ENCODE results near the gene EXOSC5. TPM values are rescaled to one million over a fixed set of nuclear protein-coding genes. Genes with fewer than 3 reads are reported as not detected.
"Not testable (repeated sequence)": the region's sequence is repeated elsewhere in the genome, so short reads cannot be mapped to it uniquely, and the experiment has no call there.

EXOSC5 gene
- total and polyA plus RNA-seq, 7 donors = 6.6 to 32.7 (median 15.6) TPM

GRCh38 chr19:41352279-41352608 is 44.9 kb downstream of the EXOSC5 start:
- TF ChIP-seq CTCF (IDR thresholded peaks at IDR 0.05) (no peak), POLR2A (IDR thresholded peaks at IDR 0.05) (no peak), POLR2AphosphoS5 (IDR thresholded peaks at IDR 0.05) (no peak), EP300 (IDR thresholded peaks at IDR 0.05) (no peak)
- H3K4me3 ChIP-seq = peak overlapping the region; percentile 74 to 85 (median 77)
- no peak for DNase-seq
- no peaks in the 10 kb centered on the region for H3K9me3 ChIP-seq
- intact Hi-C loops (cut with DNase I) = loop anchor here (2.0 to 5.0 kb wide), 4 partner anchors 27 to 90 kb away; partner anchors contain the start of genes BCKDHA, CCDC97, EXOSC5 and HNRNPUL1
- no peaks in the 10 kb centered on the region for H3K27me3 ChIP-seq
- peaks cover 0 to 34% (median 24%) of the 10 kb centered on the region in 4 donors for H3K4me1 ChIP-seq
- 0 to 2% methylated on average over 12 of the region's 12 CpGs for WGBS, 2 donors
- peaks cover 0 to 10% (median 5%) of the 10 kb centered on the region in 4 donors for H3K36me3 ChIP-seq
- peak overlapping the region; percentile 87 to 95 (median 94) for H3K27ac ChIP-seq

- WGBS, 2 donors = 0 to 1% methylated on average over 58 of the region's 58 CpGs
Measured at GRCh38 chr19:41351339-41352245, 45.6 kb downstream of the EXOSC5 start.

GRCh38 chr19:41350735-41351338 is 46.3 kb downstream of the EXOSC5 start:
- intact Hi-C loops (cut with DNase I) = loop anchor here (5.0 kb wide), 2 partner anchors 39 to 89 kb away; partner anchors contain the start of genes CCDC97 and HNRNPUL1
- H3K36me3 ChIP-seq = peaks cover 0 to 24% (median 8%) of the 10 kb centered on the region in 4 donors
- 2 to 3% methylated on average over 22 of the region's 22 CpGs for WGBS, 2 donors
- no peaks in the 10 kb centered on the region for H3K9me3 ChIP-seq
- no peak for TF ChIP-seq POLR2AphosphoS5 (IDR thresholded peaks at IDR 0.05)
- DNase-seq = no peak
- peak overlapping the region; percentile 87 to 95 (median 94) for H3K27ac ChIP-seq
- peak overlapping the region; percentile 74 to 85 (median 77) for H3K4me3 ChIP-seq
- peaks cover 0 to 34% (median 24%) of the 10 kb centered on the region in 4 donors for H3K4me1 ChIP-seq
- H3K27me3 ChIP-seq = no peaks in the 10 kb centered on the region

More at GRCh38 chr19:41351339-41352245, 45.6 kb downstream of the EXOSC5 start:
- Histone ChIP-seq H3K27me3 (no peaks in the 10 kb centered on the region), H3K36me3 (peaks cover 0 to 17% (median 8%) of the 10 kb centered on the region in 4 donors), H3K4me1 (peaks cover 0 to 34% (median 24%) of the 10 kb centered on the region in 4 donors), H3K27ac (peak overlapping the region; percentile 87 to 95 (median 94)), H3K9me3 (no peaks in the 10 kb centered on the region), H3K4me3 (peak overlapping the region; percentile 74 to 85 (median 77))
- intact Hi-C loops (cut with DNase I) = loop anchor here (2.0 to 5.0 kb wide), 4 partner anchors 27 to 89 kb away; partner anchors contain the start of genes BCKDHA, CCDC97, EXOSC5 and HNRNPUL1
- DNase-seq = peak; percentile 82
- TF ChIP-seq CTCF (IDR thresholded peaks at IDR 0.05) (no peak), POLR2AphosphoS5 (IDR thresholded peaks at IDR 0.05) (peak in 2 of 4 donors; percentile 60 to 65)

GRCh38 chr19:41346916-41347315 is 50.2 kb downstream of the EXOSC5 start:
- peaks cover 0 to 18% (median 12%) of the 10 kb centered on the region in 4 donors for H3K4me1 ChIP-seq
- 89 to 95% methylated on average over 9 of the region's 9 CpGs for WGBS, 2 donors

GRCh38 chr19:41344162-41344561 is 53.0 kb downstream of the EXOSC5 start:
- 97 to 100% methylated on average over 2 of the region's 2 CpGs for WGBS, 2 donors
- DNase-seq = no peak
- Histone ChIP-seq H3K9me3 (no peaks in the 10 kb centered on the region), H3K4me3 (no peak overlapping the region), H3K27me3 (no peaks in the 10 kb centered on the region), H3K36me3 (peaks cover 4 to 85% (median 27%) of the 10 kb centered on the region in 4 donors), H3K27ac (no peak overlapping the region), H3K4me1 (no peaks in the 10 kb centered on the region)
- no peak for TF ChIP-seq POLR2A (IDR thresholded peaks at IDR 0.05)
- no peak for TF ChIP-seq POLR2AphosphoS5 (IDR thresholded peaks at IDR 0.05)
- TF ChIP-seq CTCF (IDR thresholded peaks at IDR 0.05) = no peak
- TF ChIP-seq EP300 (IDR thresholded peaks at IDR 0.05) = no peak
- intact Hi-C loops (cut with DNase I) = no loop called here

More at GRCh38 chr19:41346916-41347315, 50.2 kb downstream of the EXOSC5 start:
- H3K27ac ChIP-seq; H3K4me3 ChIP-seq; H3K27me3 ChIP-seq; intact Hi-C loops (cut with DNase I); H3K9me3 ChIP-seq; DNase-seq: not testable (repeated sequence)
- H3K36me3 ChIP-seq = peaks cover 4 to 62% (median 24%) of the 10 kb centered on the region in 4 donors

Data from sigmoid colon (tissue), 7 donors.